Fibroblast of lung (primary cell): ENCODE measurements around the gene USP32. TPM values are rescaled to one million over a fixed set of nuclear protein-coding genes. Genes with fewer than 3 reads are reported as not detected.

Source experiments
- DNase-seq, 2 donors: peaks; one replicate each; pipeline versions ENCODE4 v3.0.0 to v3.0.0-alpha.2; 2010; ENCODE audit warnings: low read depth in 2 of 2
- H2AFZ ChIP-seq: 2 replicates; pipeline ENCODE4 v1.5.1; 2012; ENCODE audit warnings: low read length, control low read depth, inconsistent platforms
- H3K27ac ChIP-seq: 2 replicates; pipeline ENCODE4 v1.5.1; 2011; ENCODE audit warnings: low read length, control low read depth; ENCODE audit not compliant: insufficient read depth
- H3K27me3 ChIP-seq: 2 replicates; pipeline ENCODE4 v1.5.1; 2011; ENCODE audit warnings: mild to moderate bottlenecking, low read length; ENCODE audit not compliant: control insufficient read depth, insufficient read depth
- H3K36me3 ChIP-seq: 2 replicates; pipeline ENCODE4 v1.5.1; 2011; ENCODE audit warnings: low read length; ENCODE audit not compliant: control insufficient read depth, insufficient read depth
- H3K4me1 ChIP-seq: 2 replicates; pipeline ENCODE4 v1.5.1; 2011; ENCODE audit warnings: low read length; ENCODE audit not compliant: control insufficient read depth, insufficient read depth; ENCODE audit errors: extremely low read depth
- H3K4me2 ChIP-seq: 2 replicates; pipeline ENCODE4 v1.5.1; 2011; ENCODE audit warnings: low read length, control low read depth; ENCODE audit not compliant: insufficient read depth; ENCODE audit errors: extremely low read depth
- H3K4me3 ChIP-seq, 4 experiments: fragments of 200-600 bp in 1 of 4; sonication (generic) in 1 of 4; replicated peaks in 1 of 4; 2 replicates each; pipeline ENCODE4 v1.5.1; 2011 to 2016; ENCODE audit warnings: low read length in 4 of 4, low read depth in 3 of 4, mild to moderate bottlenecking in 3 of 4, control low read depth in 2 of 4, inconsistent platforms in 1 of 4, mixed read lengths in 1 of 4; ENCODE audit not compliant: insufficient read depth in 1 of 4; ENCODE audit errors: control extremely low read depth in 1 of 4
- H3K79me2 ChIP-seq: 2 replicates; pipeline ENCODE4 v1.5.1; 2012; ENCODE audit warnings: mild to moderate bottlenecking, low read length, inconsistent platforms; ENCODE audit not compliant: control insufficient read depth, insufficient read depth
- H3K9ac ChIP-seq: 2 replicates; pipeline ENCODE4 v1.5.1; 2011; ENCODE audit warnings: mild to moderate bottlenecking, low read length, control low read depth; ENCODE audit not compliant: insufficient read depth
- H3K9me3 ChIP-seq: 2 replicates; pipeline ENCODE4 v1.5.1; 2012; ENCODE audit warnings: low read depth, low read length; ENCODE audit not compliant: control insufficient read depth, insufficient read depth
- H4K20me1 ChIP-seq: 2 replicates; pipeline ENCODE4 v1.5.1; 2011; ENCODE audit warnings: low read length; ENCODE audit not compliant: control insufficient read depth, insufficient read depth; ENCODE audit errors: extremely low read depth
- EZH2 ChIP-seq: IDR thresholded peaks from 2 replicates; pipeline ENCODE4 v1.5.1; 2012; ENCODE audit warnings: low read length, control low read depth, mild to moderate bottlenecking; ENCODE audit errors: missing control alignments
- polyA plus RNA-seq, 2 donors: library from polyadenylated mRNA; depleted of rRNA in 1 of 2; stranded (reverse) in 1 of 2; unstranded in 1 of 2; fragments of >200 nt; gene quantifications; 2 replicates each; pipeline ENCODE4 v1.2.1, GENCODE V29; 2011 to 2012; ENCODE audit warnings: missing spikeins in 1 of 2
- total RNA-seq: library from RNA; depleted of rRNA; stranded (reverse); fragments of >200 nt; gene quantifications from 2 replicates; pipeline ENCODE4 v1.2.1, GENCODE V29; 2014
- TF ChIP-seq, protein P1 (sequence below), 2 donors: IDR thresholded peaks in 1 of 2; conservative IDR thresholded peaks in 1 of 2; 1 replicate in 1 of 2; 2 replicates in 1 of 2; pipeline ENCODE4 v1.5.1; 2011 to 2012; ENCODE audit warnings: low read length in 2 of 2, control low read depth in 1 of 2, inconsistent platforms in 1 of 2, low read depth in 1 of 2, mild to moderate bottlenecking in 1 of 2

The USP32 gene
- total and polyA plus RNA-seq, 2 donors (not counting 1 experiment from before 2014, with no cell fraction given): 40.1 to 82.7 TPM

DNA sequence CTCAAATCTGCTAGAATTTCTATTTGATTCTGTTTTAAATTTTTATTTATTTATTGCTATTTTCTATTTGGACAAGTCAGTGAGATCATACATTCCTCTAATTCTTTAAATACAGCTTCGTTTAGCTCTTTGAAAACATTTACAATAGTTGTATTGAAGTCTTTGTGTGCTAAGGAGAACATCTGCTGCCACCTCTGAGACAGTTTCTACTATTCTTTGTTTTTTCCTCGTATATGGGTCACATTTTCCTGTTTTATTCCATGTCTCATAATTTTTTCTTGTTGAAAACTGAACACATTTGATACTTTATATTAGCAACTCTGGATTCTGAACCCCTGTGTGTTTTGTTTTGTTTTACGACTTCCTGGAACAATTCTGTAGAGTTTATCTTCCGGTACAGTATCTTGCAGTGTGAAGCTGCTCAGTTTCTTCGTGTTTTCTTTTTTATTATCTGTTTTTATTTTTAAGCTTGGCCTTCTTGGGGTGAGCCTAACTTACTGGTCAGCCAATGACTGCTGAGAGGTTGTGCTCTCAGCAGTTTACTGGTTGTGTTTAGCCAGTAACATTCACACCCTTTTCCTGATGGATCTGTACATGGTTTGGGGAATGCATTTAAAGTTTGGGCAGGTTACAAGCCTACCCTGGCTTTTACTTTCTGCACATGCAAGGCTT is 143.2 kb downstream of the USP32 start:
- H3K27ac ChIP-seq: no peak overlapping the region
- no peaks in the 10 kb centered on the region for H3K27me3 ChIP-seq
- H3K36me3 ChIP-seq: no peaks in the 10 kb centered on the region
- TF ChIP-seq, protein P1, sequence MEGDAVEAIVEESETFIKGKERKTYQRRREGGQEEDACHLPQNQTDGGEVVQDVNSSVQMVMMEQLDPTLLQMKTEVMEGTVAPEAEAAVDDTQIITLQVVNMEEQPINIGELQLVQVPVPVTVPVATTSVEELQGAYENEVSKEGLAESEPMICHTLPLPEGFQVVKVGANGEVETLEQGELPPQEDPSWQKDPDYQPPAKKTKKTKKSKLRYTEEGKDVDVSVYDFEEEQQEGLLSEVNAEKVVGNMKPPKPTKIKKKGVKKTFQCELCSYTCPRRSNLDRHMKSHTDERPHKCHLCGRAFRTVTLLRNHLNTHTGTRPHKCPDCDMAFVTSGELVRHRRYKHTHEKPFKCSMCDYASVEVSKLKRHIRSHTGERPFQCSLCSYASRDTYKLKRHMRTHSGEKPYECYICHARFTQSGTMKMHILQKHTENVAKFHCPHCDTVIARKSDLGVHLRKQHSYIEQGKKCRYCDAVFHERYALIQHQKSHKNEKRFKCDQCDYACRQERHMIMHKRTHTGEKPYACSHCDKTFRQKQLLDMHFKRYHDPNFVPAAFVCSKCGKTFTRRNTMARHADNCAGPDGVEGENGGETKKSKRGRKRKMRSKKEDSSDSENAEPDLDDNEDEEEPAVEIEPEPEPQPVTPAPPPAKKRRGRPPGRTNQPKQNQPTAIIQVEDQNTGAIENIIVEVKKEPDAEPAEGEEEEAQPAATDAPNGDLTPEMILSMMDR (conservative IDR thresholded peaks at IDR 0.05 in 1 of 2, IDR thresholded peaks at IDR 0.05 in 1 of 2; ENCODE audit: low read depth in 1 of 2, low read length in 2 of 2): no peak
- no peaks in the 10 kb centered on the region for H3K79me2 ChIP-seq
- no peak overlapping the region for H3K4me3 ChIP-seq
- no peak overlapping the region for H3K9ac ChIP-seq
- H3K9me3 ChIP-seq: no peaks in the 10 kb centered on the region
- peak in 1 of 2 donors; percentile 6 for DNase-seq
- no peak overlapping the region for H2AFZ ChIP-seq
- H4K20me1 ChIP-seq: no peaks in the 10 kb centered on the region
- H3K4me2 ChIP-seq: no peak overlapping the region
- no peaks in the 10 kb centered on the region for H3K4me1 ChIP-seq

DNA sequence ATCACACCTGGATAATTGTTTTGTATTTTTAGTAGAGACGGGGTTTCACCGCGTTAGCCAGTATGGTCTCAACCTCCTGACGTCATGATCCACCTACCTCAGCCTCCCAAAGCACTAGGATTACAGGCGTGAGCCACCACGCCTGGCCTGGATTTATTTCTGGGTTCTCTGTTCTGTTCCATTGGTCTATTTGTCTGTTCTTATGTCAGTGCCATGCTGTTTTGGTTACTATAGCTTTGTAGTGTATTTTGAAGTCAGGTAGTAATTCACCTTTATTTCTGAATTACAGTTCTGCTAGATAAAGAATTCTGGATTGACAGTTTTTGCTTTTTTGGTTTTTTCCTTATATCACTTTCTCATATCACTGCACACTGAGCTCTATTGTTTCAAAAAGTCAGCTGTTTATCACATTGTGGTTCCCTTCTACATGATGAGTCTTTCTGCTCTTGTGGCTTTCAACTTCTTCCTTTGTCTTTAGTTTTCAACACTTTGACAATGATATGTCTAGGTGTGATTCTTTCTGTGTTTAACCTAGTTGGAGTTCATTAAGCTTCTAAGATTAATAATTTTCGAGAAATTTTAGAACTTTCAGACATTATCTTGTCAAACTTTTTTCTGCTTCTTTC is 144.0 kb downstream of the USP32 start:
- no peak for TF ChIP-seq EZH2
- TF ChIP-seq, protein P1 (conservative IDR thresholded peaks at IDR 0.05 in 1 of 2, IDR thresholded peaks at IDR 0.05 in 1 of 2; ENCODE audit: low read depth in 1 of 2, low read length in 2 of 2): no peak
- H3K27me3 ChIP-seq: no peaks in the 10 kb centered on the region
- no peak overlapping the region for H2AFZ ChIP-seq
- H3K79me2 ChIP-seq: no peaks in the 10 kb centered on the region
- H3K27ac ChIP-seq: no peak overlapping the region
- no peak overlapping the region for H3K4me3 ChIP-seq
- H4K20me1 ChIP-seq: no peaks in the 10 kb centered on the region
- no peak for DNase-seq
- H3K9me3 ChIP-seq: no peaks in the 10 kb centered on the region
- no peaks in the 10 kb centered on the region for H3K4me1 ChIP-seq
- H3K4me2 ChIP-seq: no peak overlapping the region
- H3K9ac ChIP-seq: no peak overlapping the region
- H3K36me3 ChIP-seq: no peaks in the 10 kb centered on the region

DNA sequence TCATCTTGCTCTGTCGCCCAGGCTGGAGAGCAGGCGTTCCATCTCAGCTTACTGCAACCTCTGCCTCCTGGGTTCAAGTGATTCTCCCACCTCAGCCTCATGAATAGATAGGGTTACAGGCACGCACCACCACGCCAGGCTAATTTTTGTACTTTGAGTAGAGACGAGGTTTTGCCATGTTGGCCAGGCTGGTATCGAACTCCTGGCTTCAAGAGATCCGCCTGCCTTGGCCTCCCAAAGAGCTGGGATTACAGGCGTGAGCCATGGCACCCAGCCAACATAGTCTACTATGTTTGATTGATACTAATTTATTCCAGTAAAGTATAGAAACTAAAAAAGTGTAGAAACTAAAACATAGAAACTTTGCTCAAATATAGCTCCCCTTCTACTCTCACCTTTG is 147.3 kb downstream of the USP32 start:
- TF ChIP-seq, protein P1 (conservative IDR thresholded peaks at IDR 0.05 in 1 of 2, IDR thresholded peaks at IDR 0.05 in 1 of 2; ENCODE audit: low read depth in 1 of 2, low read length in 2 of 2): no peak
- no peak for TF ChIP-seq EZH2
- H3K27ac ChIP-seq: no peak overlapping the region
- no peak overlapping the region for H2AFZ ChIP-seq
- H4K20me1 ChIP-seq: no peaks in the 10 kb centered on the region
- H3K4me2 ChIP-seq: no peak overlapping the region
- H3K36me3 ChIP-seq: no peaks in the 10 kb centered on the region
- no peak for DNase-seq
- H3K4me1 ChIP-seq: no peaks in the 10 kb centered on the region
- no peak overlapping the region for H3K9ac ChIP-seq
- H3K79me2 ChIP-seq: no peaks in the 10 kb centered on the region
- no peaks in the 10 kb centered on the region for H3K27me3 ChIP-seq
- H3K4me3 ChIP-seq: no peak overlapping the region
- no peaks in the 10 kb centered on the region for H3K9me3 ChIP-seq
